Endothelial cell of umbilical vein (primary cell): ENCODE measurements around the gene MAPT. TPM values are rescaled to one million over a fixed set of nuclear protein-coding genes. Genes with fewer than 3 reads are reported as not detected.

Experiments
- BruUV-seq: library from RNA; stranded (reverse); fragments of 400-500 nt; replicated peaks from 2 replicates; lab custom pipeline; 2021; lab: Mats Ljungman, UMichigan
- CTCF ChIA-PET: fragments of 300-600, 350-600 bp; sonication (Branson Sonifier 250); formaldehyde crosslinking; loops from one replicate; lab custom pipeline; 2021; ENCODE audit warnings: antibody characterized with exemption, inconsistent platforms; lab: Charles Lee
- POLR2A ChIA-PET: fragments of 300-600, 350-600 bp; sonication (Branson Sonifier 250); formaldehyde crosslinking; loops from one replicate; lab custom pipeline; 2021; ENCODE audit warnings: antibody characterized with exemption, inconsistent platforms; lab: Charles Lee
- DNase-seq: peaks from one replicate; pipeline ENCODE4 v3.0.0-alpha.2; 2011; ENCODE audit warnings: low read depth, low spot score
- FAIRE-seq: peaks from 2 replicates; lab custom pipeline; 2011; peaks lifted over from hg19 to GRCh38; lab: Jason Lieb, UNC
- H2AFZ ChIP-seq: 2 replicates; pipeline ENCODE4 v1.6.0; 2012; ENCODE audit warnings: low read depth, low read length, control low read depth, inconsistent platforms
- H3K27ac ChIP-seq: 2 replicates; pipeline ENCODE4 v1.5.1; 2011; ENCODE audit warnings: low read depth, mild to moderate bottlenecking, control low read depth, low read length, moderate library complexity; ENCODE audit not compliant: insufficient read depth
- H3K27me3 ChIP-seq, 2 experiments: 2 replicates each; pipeline versions ENCODE4 v1.6.0 to v1.6.1; 2011; ENCODE audit warnings: low read length in 2 of 2, mixed read lengths in 1 of 2; ENCODE audit not compliant: control insufficient read depth in 2 of 2, insufficient read depth in 2 of 2
- H3K36me3 ChIP-seq, 2 experiments: 2 replicates in 1 of 2; 3 replicates in 1 of 2; pipeline ENCODE4 v1.5.1; 2011; ENCODE audit warnings: low read length in 2 of 2, mild to moderate bottlenecking in 1 of 2, moderate library complexity in 1 of 2; ENCODE audit not compliant: control insufficient read depth in 2 of 2, insufficient read depth in 2 of 2; ENCODE audit errors: extremely low read depth in 1 of 2
- H3K4me1 ChIP-seq: 3 replicates; pipeline ENCODE4 v1.5.1; 2011; ENCODE audit warnings: mild to moderate bottlenecking, low read length; ENCODE audit not compliant: control insufficient read depth, insufficient read depth; ENCODE audit errors: extremely low read depth
- H3K4me2 ChIP-seq: 2 replicates; pipeline ENCODE4 v1.6.1; 2011; ENCODE audit warnings: low read length, control low read depth, mixed read lengths; ENCODE audit not compliant: insufficient read depth
- H3K4me3 ChIP-seq, 3 experiments: fragments of 200-600 bp in 1 of 3; sonication (generic), shearing (Covaris generic) in 1 of 3; replicated peaks in 1 of 3; 2 replicates each; pipeline ENCODE4 v1.5.1; 2011 to 2016; ENCODE audit warnings: control low read depth in 3 of 3, low read length in 3 of 3, mild to moderate bottlenecking in 2 of 3, inconsistent platforms in 1 of 3, low read depth in 1 of 3, moderate library complexity in 1 of 3; ENCODE audit not compliant: insufficient read depth in 1 of 3
- H3K79me2 ChIP-seq: 2 replicates; pipeline ENCODE4 v1.6.0; 2012; ENCODE audit warnings: low read length, inconsistent platforms; ENCODE audit not compliant: control insufficient read depth, insufficient read depth
- H3K9ac ChIP-seq: replicated peaks from 2 replicates; pipeline ENCODE3; 2011; ENCODE audit warnings: low read length, control low read depth; ENCODE audit not compliant: insufficient read depth; ENCODE audit errors: extremely low read depth
- H3K9me1 ChIP-seq: replicated peaks from 3 replicates; pipeline ENCODE4 v1.6.0; 2011; ENCODE audit warnings: mild to moderate bottlenecking, low read length; ENCODE audit not compliant: control insufficient read depth, insufficient read depth; ENCODE audit errors: extremely low read depth
- H3K9me3 ChIP-seq: replicated peaks from 2 replicates; pipeline ENCODE4 v1.5.1; 2012; ENCODE audit warnings: low read length, inconsistent platforms; ENCODE audit not compliant: control insufficient read depth, insufficient read depth
- H4K20me1 ChIP-seq: replicated peaks from 2 replicates; pipeline ENCODE3; 2011; ENCODE audit warnings: mild to moderate bottlenecking, low read length; ENCODE audit not compliant: control insufficient read depth, insufficient read depth; ENCODE audit errors: extremely low read depth
- CTCF ChIP-seq, 2 donors: IDR thresholded peaks; 1 replicate in 1 of 2; 2 replicates in 1 of 2; pipeline ENCODE4 v1.5.1; 2011; ENCODE audit warnings: low read length in 2 of 2, mild to moderate bottlenecking in 2 of 2, moderate library complexity in 2 of 2, control low read depth in 1 of 2, inconsistent platforms in 1 of 2, low read depth in 1 of 2; ENCODE audit not compliant: insufficient read depth in 1 of 2; ENCODE audit errors: extremely low read depth in 1 of 2
- EZH2 ChIP-seq: IDR thresholded peaks from 2 replicates; pipeline ENCODE4 v1.6.1; 2012; ENCODE audit warnings: borderline replicate concordance, low read depth, mild to moderate bottlenecking, moderate library complexity, low read length, inconsistent platforms; ENCODE audit not compliant: severe bottlenecking
- FOS ChIP-seq: IDR thresholded peaks from 2 replicates; pipeline ENCODE4 v1.6.1; 2011; ENCODE audit warnings: mild to moderate bottlenecking, low read length, moderate library complexity, borderline replicate concordance; ENCODE audit not compliant: insufficient read depth
- GATA2 ChIP-seq: IDR thresholded peaks from 2 replicates; pipeline ENCODE4 v1.7.0; 2011; ENCODE audit warnings: low read depth, mild to moderate bottlenecking, moderate library complexity, mixed read lengths, low read length; ENCODE audit not compliant: insufficient read length, insufficient read depth
- JUN ChIP-seq: IDR thresholded peaks from 2 replicates; pipeline ENCODE4 v1.6.1; 2011; ENCODE audit warnings: borderline replicate concordance, low read depth; ENCODE audit not compliant: insufficient read length, insufficient read depth
- MAX ChIP-seq: IDR thresholded peaks from 2 replicates; pipeline ENCODE4 v1.6.1; 2011; ENCODE audit not compliant: insufficient read depth, insufficient read length
- MYC ChIP-seq: IDR thresholded peaks from one replicate; pipeline ENCODE4 v1.6.1; 2011; ENCODE audit warnings: mild to moderate bottlenecking, low read depth, low read length
- POLR2A ChIP-seq: IDR thresholded peaks from 2 replicates; pipeline ENCODE4 v1.6.1; 2012; ENCODE audit warnings: low read depth, mild to moderate bottlenecking, control low read depth, low read length
- POLR2AphosphoS5 ChIP-seq: IDR thresholded peaks from 2 replicates; pipeline ENCODE4 v1.6.1; 2012; ENCODE audit warnings: low read depth, mild to moderate bottlenecking, control low read depth, low read length, moderate library complexity; ENCODE audit not compliant: insufficient read depth
- dilution Hi-C: fragments of 300-500 bp; cut with MboI; formaldehyde crosslinking; loops from one replicate; pipeline ENCODE4 v1.15.0; 2019; ENCODE audit warnings: low sequenced_read_pairs; ENCODE audit not compliant: extremely low pct_ligation_motif_present
- intact Hi-C: fragments of 100-400 bp; cut with micrococcal nuclease; formaldehyde crosslinking; loops from one replicate; pipeline ENCODE4 v1.10.0; 2022
- polyA plus RNA-seq, 4 experiments: library from polyadenylated mRNA; depleted of rRNA in 3 of 4; stranded (reverse) in 3 of 4; unstranded in 1 of 4; fragments of >200 nt; gene quantifications; 2 replicates each; pipeline versions ENCODE4 v1.2.1 to v1.2.3, GENCODE V29; 2011 to 2012; ENCODE audit warnings: missing spikeins in 1 of 4
- total RNA-seq: library from RNA; stranded (reverse); gene quantifications from 2 replicates; pipeline ENCODE4 v1.2.3, GENCODE V29; 2021

The MAPT gene
- total and polyA plus RNA-seq, 2 donors (not counting 3 experiments of a cell fraction or from before 2014, with no cell fraction given): 0.04 to 0.51 TPM

GRCh38 chr17:45863857-45864654 is 30.3 kb upstream of the MAPT start:
- dilution Hi-C loops: no loop called here
- H3K27ac ChIP-seq: no peak overlapping the region
- POLR2A ChIA-PET: interaction anchor here (0.6 kb wide), 1 partner anchor 9 kb away, joined by 3 read pairs; no protein-coding TSS in a partner anchor

More at GRCh38 chr17:45863857-45864654, 30.3 kb upstream of the MAPT start:
- Histone ChIP-seq H3K4me1 (no peaks in the 10 kb centered on the region), H2AFZ (no peak overlapping the region), H3K79me2 (no peaks in the 10 kb centered on the region), H3K4me2 (no peak overlapping the region), H4K20me1 (no peaks in the 10 kb centered on the region), H3K27me3 (peaks cover 4 to 5% of the 10 kb centered on the region in 2 experiments), H3K9ac (no peak overlapping the region), H3K36me3 (no peaks in the 10 kb centered on the region), H3K4me3 (no peak overlapping the region), H3K9me1 (no peaks in the 10 kb centered on the region), H3K9me3 (no peaks in the 10 kb centered on the region)
- TF ChIP-seq POLR2A (no peak), POLR2AphosphoS5 (no peak), GATA2 (no peak), MAX (no peak), FOS (no peak), JUN (no peak), EZH2 (no peak), CTCF (IDR thresholded peaks at IDR 0.05; ENCODE audit: extremely low read depth in 1 of 2, insufficient read depth in 1 of 2, low read depth in 1 of 2, low read length in 2 of 2) (no peak), MYC (no peak)
- CTCF ChIA-PET: no interaction called here
- intact Hi-C loops: no loop called here
- DNase-seq (no peak), FAIRE-seq (no peak)
- BruUV-seq: no TSS peak
